ENCODE data around the gene GMNC.

DNA sequence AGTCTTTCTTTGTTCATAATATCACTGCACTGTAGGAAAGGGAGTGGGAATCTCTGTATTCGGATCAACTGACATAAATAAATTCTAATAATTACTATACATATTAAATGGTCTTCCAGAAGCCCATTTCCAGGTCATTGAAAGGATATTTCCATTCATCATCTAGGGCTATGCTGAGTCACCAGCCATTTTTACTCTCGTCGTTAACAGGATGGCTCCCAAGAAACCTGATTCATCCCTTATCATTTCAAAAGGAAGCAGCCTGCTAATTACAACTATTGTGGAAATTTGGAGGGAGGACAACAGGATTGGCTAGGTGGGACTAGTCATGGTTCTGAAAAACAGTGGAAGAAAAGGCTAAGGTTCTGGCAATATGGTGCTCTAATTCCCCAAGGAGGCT, 13.6 kb downstream of the GMNC start:
- TF ChIP-seq POLR2A (IDR thresholded peaks at IDR 0.05; ENCODE audit: low read depth, low read length): no peak
- TF ChIP-seq POLR2AphosphoS5 (IDR thresholded peaks at IDR 0.05; ENCODE audit: low read depth, low read length): no peak
- no peak for TF ChIP-seq TAF1 (IDR thresholded peaks at IDR 0.05; ENCODE audit: borderline replicate concordance, low read depth, low read length)
